Mammary microvascular endothelial cell (primary cell): Measurements from ENCODE around the gene IPO4. TPM values are rescaled to one million over a fixed set of nuclear protein-coding genes. Genes with fewer than 3 reads are reported as not detected.

Experiments used
- total RNA-seq: library from RNA; depleted of rRNA; stranded (reverse); fragments of >200 nt; gene quantifications from 2 replicates; pipeline ENCODE4 v1.2.3, GENCODE V29; 2015

IPO4 gene
- total RNA-seq, 1 donor from 2014 or later: 67.6 TPM

DNA sequence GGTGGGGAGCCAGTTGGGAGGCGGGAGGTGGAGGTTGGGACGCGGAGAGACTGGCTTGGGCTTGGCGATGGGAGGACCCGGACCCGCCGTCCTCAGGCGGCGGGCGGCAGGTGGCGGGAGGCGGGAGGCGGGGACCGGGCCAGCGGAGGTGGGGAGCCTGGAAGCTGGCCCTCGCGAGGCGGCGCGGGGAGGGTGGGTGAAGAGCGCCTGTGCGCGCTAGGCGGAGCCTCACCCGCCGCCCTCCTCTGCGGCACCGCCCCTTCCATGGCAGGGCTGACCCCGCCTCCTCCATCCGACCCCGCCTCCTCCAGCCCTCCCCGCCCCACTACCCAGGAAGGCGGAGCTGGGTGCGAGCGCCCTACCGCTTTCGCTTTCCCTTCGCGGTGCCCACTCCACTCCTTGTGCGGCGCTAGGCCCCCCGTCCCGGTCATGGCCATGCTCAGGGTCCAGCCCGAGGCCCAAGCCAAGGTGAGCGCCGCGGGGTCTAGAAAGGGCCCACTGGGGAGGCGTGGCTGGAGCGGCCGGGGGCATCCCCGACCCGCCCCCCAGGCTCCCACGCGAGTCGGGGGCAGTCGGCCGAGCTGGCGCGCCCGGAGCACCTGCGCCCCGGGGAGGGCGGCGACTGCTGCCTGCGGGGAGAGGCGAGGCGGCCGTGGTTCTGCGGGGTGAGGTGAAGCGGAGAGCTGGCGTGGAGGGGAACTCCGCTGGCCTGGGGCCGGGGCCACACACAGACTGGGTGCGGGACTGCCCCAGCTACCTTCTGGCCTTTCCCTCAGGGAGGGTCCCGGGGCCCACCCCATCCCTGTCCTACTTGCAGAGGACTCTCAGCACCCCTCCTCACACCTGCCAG is 52.6 kb downstream of the IPO4 start, which contains the start of gene PSME1:
TSS of gene PSME1 (plus strand) at position 361 of the 850 bp plus-strand sequence. CDS start at position 430, 69 bp downstream.

DNA sequence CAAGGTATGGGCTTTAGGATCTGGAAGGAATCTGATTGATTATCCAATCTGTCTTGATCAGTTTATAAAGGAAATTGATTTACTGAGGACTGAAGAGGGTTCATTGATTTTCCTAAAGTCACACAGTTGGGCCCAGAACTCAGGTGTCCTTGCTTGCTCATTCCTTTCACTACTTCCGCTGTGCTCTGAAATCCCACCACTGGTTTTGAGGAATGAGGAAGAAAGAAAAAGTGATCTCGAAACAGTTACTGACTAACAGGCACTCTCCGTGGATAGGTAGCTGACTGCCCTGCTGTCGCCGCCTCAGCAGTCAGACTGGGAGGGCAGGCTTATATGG is 58.3 kb downstream of the IPO4 start, which contains the start of gene FITM1:
TSS of gene FITM1 (plus strand) at position 280 of the 337 bp plus-strand sequence. CDS start 905 bp downstream, outside the sequence.

Other genes with a start within 250 kb of the IPO4 start
- gene DHRS4, start 235.0 kb downstream of the IPO4 start, total RNA-seq: 54.6 and 64.4 TPM in 2 replicates
- 16.9 and 24.7 TPM in 2 replicates for gene DHRS4L2, start 199.9 kb downstream of the IPO4 start, total RNA-seq
- gene CARMIL3, start 136.8 kb downstream of the IPO4 start, total RNA-seq: 0.05 TPM in 1 of 2 replicates, not detected in the other
- gene CPNE6, start 117.3 kb downstream of the IPO4 start, total RNA-seq: not detected in 2 replicates
- 7.9 and 24.3 TPM in 2 replicates for gene PCK2, start 94.5 kb downstream of the IPO4 start, total RNA-seq
- gene DCAF11, start 74.0 kb downstream of the IPO4 start, total RNA-seq: 43.6 and 46.1 TPM in 2 replicates
- gene NRL, start 73.9 kb downstream of the IPO4 start, total RNA-seq: 0.74 and 1.3 TPM in 2 replicates
- 0.10 TPM in 1 of 2 replicates, not detected in the other for gene FITM1, start 58.2 kb downstream of the IPO4 start, total RNA-seq
- gene PSME1, start 52.6 kb downstream of the IPO4 start, total RNA-seq: 311 and 318 TPM in 2 replicates
- 15.7 and 22.2 TPM in 2 replicates for gene EMC9, start 47.2 kb downstream of the IPO4 start, total RNA-seq
- gene PSME2, start 42.2 kb downstream of the IPO4 start, total RNA-seq: 179 and 201 TPM in 2 replicates
- 41.4 and 59.8 TPM in 2 replicates for gene RNF31, start 41.3 kb downstream of the IPO4 start, total RNA-seq
- 55.8 and 57.5 TPM in 2 replicates for gene IRF9, start 27.6 kb downstream of the IPO4 start, total RNA-seq
- gene REC8, start 16.7 kb downstream of the IPO4 start, total RNA-seq: 14.8 and 16.6 TPM in 2 replicates
- 52.3 and 57.7 TPM in 2 replicates for gene TM9SF1, start 6.6 kb upstream of the IPO4 start, total RNA-seq
- not detected in 2 replicates for gene TSSK4, start 16.9 kb upstream of the IPO4 start, total RNA-seq
- gene CHMP4A, start 24.7 kb upstream of the IPO4 start, total RNA-seq: 44.2 and 49.3 TPM in 2 replicates
- 15.8 and 15.9 TPM in 2 replicates for gene MDP1, start 27.2 kb upstream of the IPO4 start, total RNA-seq
- 259 and 294 TPM in 2 replicates for gene NEDD8, start 43.6 kb upstream of the IPO4 start, total RNA-seq
- 66.4 and 67.7 TPM in 2 replicates for gene GMPR2, start 44.1 kb upstream of the IPO4 start, total RNA-seq
- 72.0 and 90.4 TPM in 2 replicates for gene TINF2, start 53.8 kb upstream of the IPO4 start, total RNA-seq
- gene TGM1, start 74.4 kb upstream of the IPO4 start, total RNA-seq: 0.27 and 2.1 TPM in 2 replicates
- 33.1 and 48.0 TPM in 2 replicates for gene RABGGTA, start 82.8 kb upstream of the IPO4 start, total RNA-seq
- gene DHRS1, start 111.0 kb upstream of the IPO4 start, total RNA-seq: 25.0 and 29.0 TPM in 2 replicates
- gene NOP9, start 111.0 kb upstream of the IPO4 start, total RNA-seq: 25.0 and 27.2 TPM in 2 replicates
- 14.5 and 19.0 TPM in 2 replicates for gene CIDEB, start 119.2 kb upstream of the IPO4 start, total RNA-seq
- gene LTB4R2, start 121.3 kb upstream of the IPO4 start, total RNA-seq: 3.9 and 5.0 TPM in 2 replicates
- 12.9 and 16.3 TPM in 2 replicates for gene LTB4R, start 122.7 kb upstream of the IPO4 start, total RNA-seq
- 21.3 and 26.8 TPM in 2 replicates for gene ADCY4, start 146.3 kb upstream of the IPO4 start, total RNA-seq
- 2.3 and 4.4 TPM in 2 replicates for gene RIPK3, start 151.2 kb upstream of the IPO4 start, total RNA-seq
- gene NFATC4, start 179.4 kb upstream of the IPO4 start, total RNA-seq: 4.1 and 9.0 TPM in 2 replicates
- 4.8 and 5.5 TPM in 2 replicates for gene NYNRIN, start 210.2 kb upstream of the IPO4 start, total RNA-seq
- gene CBLN3, start 240.9 kb upstream of the IPO4 start, total RNA-seq: 0.20 and 2.2 TPM in 2 replicates
- 27.6 and 31.2 TPM in 2 replicates for gene KHNYN, start 241.1 kb upstream of the IPO4 start, total RNA-seq